Smooth muscle cell (in vitro differentiated cells): ENCODE data around the gene PGRMC1. TPM values are rescaled to one million over a fixed set of nuclear protein-coding genes. Genes with fewer than 3 reads are reported as not detected.

Source experiments
- DNase-seq: peaks from one replicate; lab custom pipeline; 2025; ENCODE audit not compliant: unreplicated experiment; lab: John Stamatoyannopoulos, UW
- H2AFZ ChIP-seq: fragments of 200-600 bp; sonication (generic); 2 replicates; pipeline ENCODE4 v1.6.0; 2016; ENCODE audit warnings: antibody characterized with exemption, low read depth, mild to moderate bottlenecking
- H3F3A ChIP-seq: fragments of 200-600 bp; sonication (generic); 2 replicates; pipeline ENCODE4 v1.6.0; 2017; ENCODE audit warnings: antibody characterized with exemption, low read depth
- H3K27ac ChIP-seq: fragments of 200-600 bp; sonication (generic); 2 replicates; pipeline ENCODE4 v1.5.1; 2016; ENCODE audit warnings: low read depth, mild to moderate bottlenecking
- H3K27me3 ChIP-seq: fragments of 200-600 bp; sonication (generic); 2 replicates; pipeline ENCODE4 v1.6.1; 2016; ENCODE audit warnings: low read depth, mild to moderate bottlenecking
- H3K36me3 ChIP-seq: fragments of 200-600 bp; sonication (generic); 2 replicates; pipeline ENCODE4 v1.5.1; 2016; ENCODE audit warnings: low read depth
- H3K4me1 ChIP-seq: fragments of 200-600 bp; sonication (generic); 2 replicates; pipeline ENCODE4 v1.5.1; 2016; ENCODE audit warnings: low read depth
- H3K4me2 ChIP-seq: fragments of 200-600 bp; sonication (generic); 2 replicates; pipeline ENCODE4 v1.6.0; 2016; ENCODE audit warnings: mild to moderate bottlenecking
- H3K4me3 ChIP-seq: fragments of 200-600 bp; sonication (generic); 2 replicates; pipeline ENCODE4 v1.5.1; 2016; ENCODE audit warnings: mild to moderate bottlenecking
- H3K79me2 ChIP-seq: fragments of 200-600 bp; sonication (generic); 2 replicates; pipeline ENCODE4 v1.6.0; 2016; ENCODE audit warnings: low read depth, mild to moderate bottlenecking
- H3K9ac ChIP-seq: fragments of 200-600 bp; sonication (generic); 2 replicates; pipeline ENCODE4 v1.6.0; 2016; ENCODE audit warnings: low read depth
- H3K9me3 ChIP-seq: fragments of 200-600 bp; sonication (generic); replicated peaks from 2 replicates; pipeline ENCODE4 v1.5.1; 2016; ENCODE audit warnings: low read depth
- H4K20me1 ChIP-seq: fragments of 200-600 bp; sonication (generic); 2 replicates; pipeline ENCODE4 v1.6.0; 2016; ENCODE audit warnings: low read depth
- CTCF ChIP-seq: fragments of 200-600 bp; sonication (generic); IDR thresholded peaks from 2 replicates; pipeline ENCODE4 v1.5.1; 2017; ENCODE audit warnings: borderline replicate concordance, mild to moderate bottlenecking, antibody characterized with exemption; ENCODE audit not compliant: insufficient read depth, poor library complexity, severe bottlenecking
- WGBS: methylation state at CpG from one replicate; pipeline ENCODE4 v1.1.7; 2016; ENCODE audit warnings: low lambda C conversion rate; 5-methylcytosine and 5-hydroxymethylcytosine counted together
- polyA plus RNA-seq: library from polyadenylated mRNA; unstranded; fragments of >200 nt; fragmentation: Nextera tagmentation; extraction: Ambion mirVana; gene quantifications from 2 replicates; pipeline ENCODE4 v1.2.1, GENCODE V29; 2016
- total RNA-seq: library from RNA; depleted of rRNA; stranded (reverse); fragments of >200 nt; gene quantifications from 2 replicates; pipeline ENCODE4 v1.2.3, GENCODE V29; 2014

PGRMC1 gene
- total and polyA plus RNA-seq, 2 experiments from 2014 or later = 131 to 169 TPM

- no peak for DNase-seq
- TF ChIP-seq CTCF = no peak
- 90% methylated on average over 1 of the region's 1 CpG for WGBS
Measured at GRCh38 chrX:119211649-119212014, 24.5 kb upstream of the PGRMC1 start.

GRCh38 chrX:119218198-119218597 is 17.9 kb upstream of the PGRMC1 start:
- H2AFZ ChIP-seq = no peak overlapping the region
- H4K20me1 ChIP-seq = no peaks in the 10 kb centered on the region
- H3K79me2 ChIP-seq = no peaks in the 10 kb centered on the region
- no peaks in the 10 kb centered on the region for H3K4me1 ChIP-seq
- peak; percentile 41 for TF ChIP-seq CTCF
- H3K27ac ChIP-seq = no peak overlapping the region
- DNase-seq = no peak
- no peaks in the 10 kb centered on the region for H3F3A ChIP-seq
- no peaks in the 10 kb centered on the region for H3K36me3 ChIP-seq
- H3K9ac ChIP-seq = no peak overlapping the region
- no peak overlapping the region for H3K4me2 ChIP-seq
- WGBS = 69% methylated on average over 4 of the region's 4 CpGs
- no peaks in the 10 kb centered on the region for H3K9me3 ChIP-seq
- H3K4me3 ChIP-seq = no peak overlapping the region
- H3K27me3 ChIP-seq = no peaks in the 10 kb centered on the region

More at GRCh38 chrX:119211649-119212014, 24.5 kb upstream of the PGRMC1 start:
- no peak overlapping the region for H3K4me3 ChIP-seq
- no peak overlapping the region for H3K4me2 ChIP-seq
- H4K20me1 ChIP-seq = no peaks in the 10 kb centered on the region
- no peaks in the 10 kb centered on the region for H3K27me3 ChIP-seq
- H3K79me2 ChIP-seq = no peaks in the 10 kb centered on the region
- H3K27ac ChIP-seq = no peak overlapping the region
- no peaks in the 10 kb centered on the region for H3K9me3 ChIP-seq
- H3K36me3 ChIP-seq = no peaks in the 10 kb centered on the region
- H3K4me1 ChIP-seq = no peaks in the 10 kb centered on the region
- no peak overlapping the region for H3K9ac ChIP-seq
- no peak overlapping the region for H2AFZ ChIP-seq
- H3F3A ChIP-seq = no peaks in the 10 kb centered on the region

- no peak overlapping the region for H3K9ac ChIP-seq
- no peak overlapping the region for H3K27ac ChIP-seq
- no peaks in the 10 kb centered on the region for H3K9me3 ChIP-seq
- no peaks in the 10 kb centered on the region for H3K79me2 ChIP-seq
- H4K20me1 ChIP-seq = no peaks in the 10 kb centered on the region
- no peak overlapping the region for H3K4me3 ChIP-seq
- H3K27me3 ChIP-seq = no peaks in the 10 kb centered on the region
- TF ChIP-seq CTCF = no peak
- H3K36me3 ChIP-seq = no peaks in the 10 kb centered on the region
- WGBS = 93% methylated on average over 15 of the region's 37 CpGs
- H3K4me1 ChIP-seq = no peaks in the 10 kb centered on the region
- no peak for DNase-seq
- H3F3A ChIP-seq = no peaks in the 10 kb centered on the region
- no peak overlapping the region for H3K4me2 ChIP-seq
- no peak overlapping the region for H2AFZ ChIP-seq
Measured at GRCh38 chrX:119222932-119223331, 13.2 kb upstream of the PGRMC1 start.

GRCh38 chrX:119223783-119224182 is 12.3 kb upstream of the PGRMC1 start:
- no peak overlapping the region for H3K9ac ChIP-seq
- no peaks in the 10 kb centered on the region for H3K9me3 ChIP-seq
- no peaks in the 10 kb centered on the region for H3K36me3 ChIP-seq
- H3K4me3 ChIP-seq = no peak overlapping the region
- no peak for TF ChIP-seq CTCF
- H2AFZ ChIP-seq = no peak overlapping the region
- H3F3A ChIP-seq = no peaks in the 10 kb centered on the region
- H3K4me1 ChIP-seq = no peaks in the 10 kb centered on the region
- H3K27ac ChIP-seq = no peak overlapping the region
- no peaks in the 10 kb centered on the region for H3K27me3 ChIP-seq
- no peak overlapping the region for H3K4me2 ChIP-seq
- no peaks in the 10 kb centered on the region for H4K20me1 ChIP-seq
- DNase-seq = no peak
- H3K79me2 ChIP-seq = no peaks in the 10 kb centered on the region
